ENCODE results near the gene RNPC3. TPM values are rescaled to one million over a fixed set of nuclear protein-coding genes. Genes with fewer than 3 reads are reported as not detected.

RNPC3 gene
- total RNA-seq, 1 experiment from 2014 or later: 17.0 TPM

DNA sequence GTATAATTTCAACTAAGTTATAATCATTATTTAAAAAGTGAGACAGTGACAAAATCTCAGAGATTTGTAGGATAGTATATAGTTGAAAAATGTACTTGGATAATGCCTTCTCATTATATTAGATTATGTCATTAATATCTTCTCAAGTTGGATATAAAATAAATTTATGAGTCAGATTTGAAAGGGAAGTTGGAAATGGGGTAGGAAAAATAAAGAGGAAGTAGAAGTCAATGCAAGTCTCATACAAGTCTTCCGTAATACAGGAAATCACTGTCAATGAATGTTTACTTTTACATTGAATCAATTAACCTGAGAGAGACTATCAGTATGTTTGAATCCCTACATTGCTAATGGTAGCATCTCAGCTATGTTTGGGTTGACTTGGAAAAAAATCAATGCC is 16.2 kb upstream of the RNPC3 start:
- Histone ChIP-seq H3K9me3 (ENCODE audit: insufficient read depth, low read depth) (no peaks in the 10 kb centered on the region), H3K4me2 (no peak overlapping the region), H3F3A (ENCODE audit: insufficient read depth, low read depth) (no peaks in the 10 kb centered on the region), H3K4me3 (no peak overlapping the region), H3K27ac (no peak overlapping the region), H3K4me1 (replicated peaks; ENCODE audit: insufficient read depth) (no peaks in the 10 kb centered on the region), H4K20me1 (ENCODE audit: insufficient read depth) (no peaks in the 10 kb centered on the region), H2AFZ (no peak overlapping the region), H3K79me2 (ENCODE audit: low read depth) (no peaks in the 10 kb centered on the region), H3K36me3 (ENCODE audit: low read depth) (no peaks in the 10 kb centered on the region), H3K27me3 (ENCODE audit: insufficient read depth, low read depth) (no peaks in the 10 kb centered on the region), H3K9me2 (ENCODE audit: insufficient read depth) (no peaks in the 10 kb centered on the region; the same call in 1 of the 2 replicates)
- TF ChIP-seq, protein P1, sequence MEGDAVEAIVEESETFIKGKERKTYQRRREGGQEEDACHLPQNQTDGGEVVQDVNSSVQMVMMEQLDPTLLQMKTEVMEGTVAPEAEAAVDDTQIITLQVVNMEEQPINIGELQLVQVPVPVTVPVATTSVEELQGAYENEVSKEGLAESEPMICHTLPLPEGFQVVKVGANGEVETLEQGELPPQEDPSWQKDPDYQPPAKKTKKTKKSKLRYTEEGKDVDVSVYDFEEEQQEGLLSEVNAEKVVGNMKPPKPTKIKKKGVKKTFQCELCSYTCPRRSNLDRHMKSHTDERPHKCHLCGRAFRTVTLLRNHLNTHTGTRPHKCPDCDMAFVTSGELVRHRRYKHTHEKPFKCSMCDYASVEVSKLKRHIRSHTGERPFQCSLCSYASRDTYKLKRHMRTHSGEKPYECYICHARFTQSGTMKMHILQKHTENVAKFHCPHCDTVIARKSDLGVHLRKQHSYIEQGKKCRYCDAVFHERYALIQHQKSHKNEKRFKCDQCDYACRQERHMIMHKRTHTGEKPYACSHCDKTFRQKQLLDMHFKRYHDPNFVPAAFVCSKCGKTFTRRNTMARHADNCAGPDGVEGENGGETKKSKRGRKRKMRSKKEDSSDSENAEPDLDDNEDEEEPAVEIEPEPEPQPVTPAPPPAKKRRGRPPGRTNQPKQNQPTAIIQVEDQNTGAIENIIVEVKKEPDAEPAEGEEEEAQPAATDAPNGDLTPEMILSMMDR (conservative IDR thresholded peaks at IDR 0.05): no peak
- no peak for TF ChIP-seq EZH2 (IDR thresholded peaks at IDR 0.05; ENCODE audit: low read depth)
- BruUV-seq (replicated peaks): no TSS peak
- POLR2A ChIA-PET (ENCODE audit: unreplicated experiment): no interaction called here
- no peak for DNase-seq
- intact Hi-C loops (cut with micrococcal nuclease; ENCODE audit: unreplicated experiment): no loop called here
- CTCF ChIA-PET: no interaction called here

DNA sequence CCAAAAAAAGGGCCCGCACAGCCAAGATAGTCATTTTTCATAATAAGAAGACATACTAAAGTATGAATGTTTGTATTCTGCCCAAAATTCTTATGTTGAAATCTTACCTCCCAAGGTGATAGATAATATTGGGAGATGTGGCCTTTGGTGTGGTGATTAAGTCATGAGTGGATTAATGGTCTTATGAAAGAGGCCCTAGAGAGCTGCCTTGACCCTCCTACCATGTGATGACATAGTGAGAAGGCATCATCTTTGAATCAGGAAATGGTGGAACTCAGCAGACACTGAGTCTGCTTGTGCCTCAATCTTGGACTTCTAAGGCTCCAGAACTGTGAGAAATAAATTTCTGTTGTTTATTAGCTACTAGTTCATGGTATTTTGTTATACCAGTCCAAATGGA is 11.8 kb upstream of the RNPC3 start:
- no peak overlapping the region for H2AFZ ChIP-seq
- no TSS peak for BruUV-seq (replicated peaks)
- no peak overlapping the region for H3K4me2 ChIP-seq
- no peaks in the 10 kb centered on the region for H3K27me3 ChIP-seq (ENCODE audit: insufficient read depth, low read depth)
- CTCF ChIA-PET: interaction anchor here (0.6 to 0.7 kb wide), 3 partner anchors 20 to 1402 kb away, joined by 3 to 6 read pairs (median 3); no protein-coding TSS in a partner anchor
- TF ChIP-seq, protein P1 (conservative IDR thresholded peaks at IDR 0.05): no peak
- no peak for TF ChIP-seq EZH2 (IDR thresholded peaks at IDR 0.05; ENCODE audit: low read depth)
- no peaks in the 10 kb centered on the region for H3K9me3 ChIP-seq (ENCODE audit: insufficient read depth, low read depth)
- H3F3A ChIP-seq (ENCODE audit: insufficient read depth, low read depth): no peaks in the 10 kb centered on the region
- DNase-seq: no peak
- H3K4me3 ChIP-seq: no peak overlapping the region
- no peaks in the 10 kb centered on the region; the same call in 1 of the 2 replicates for H3K9me2 ChIP-seq (ENCODE audit: insufficient read depth)
- H3K36me3 ChIP-seq (ENCODE audit: low read depth): no peaks in the 10 kb centered on the region
- POLR2A ChIA-PET (ENCODE audit: unreplicated experiment): no interaction called here
- intact Hi-C loops (cut with micrococcal nuclease; ENCODE audit: unreplicated experiment): loop anchor here (2.0 to 10.0 kb wide), 3 partner anchors 963 to 1859 kb away; no protein-coding TSS in a partner anchor
- no peaks in the 10 kb centered on the region for H3K79me2 ChIP-seq (ENCODE audit: low read depth)
- no peaks in the 10 kb centered on the region for H4K20me1 ChIP-seq (ENCODE audit: insufficient read depth)
- no peak overlapping the region for H3K27ac ChIP-seq
- no peaks in the 10 kb centered on the region for H3K4me1 ChIP-seq (replicated peaks; ENCODE audit: insufficient read depth)

- no peaks in the 10 kb centered on the region for H3F3A ChIP-seq (ENCODE audit: insufficient read depth, low read depth)
- H3K9me3 ChIP-seq (ENCODE audit: insufficient read depth, low read depth): no peaks in the 10 kb centered on the region
- ChIA-PET CTCF (interaction anchor here (0.5 to 1.0 kb wide), 2 partner anchors 20 to 1995 kb away, joined by 3 to 6 read pairs; no protein-coding TSS in a partner anchor), POLR2A (ENCODE audit: unreplicated experiment) (no interaction called here)
- TF ChIP-seq, protein P1 (conservative IDR thresholded peaks at IDR 0.05): peak; percentile 93
- TF ChIP-seq EZH2 (IDR thresholded peaks at IDR 0.05; ENCODE audit: low read depth): no peak
- no peak overlapping the region for H3K4me3 ChIP-seq
- H3K27me3 ChIP-seq (ENCODE audit: insufficient read depth, low read depth): no peaks in the 10 kb centered on the region
- no peaks in the 10 kb centered on the region for H4K20me1 ChIP-seq (ENCODE audit: insufficient read depth)
- no peak overlapping the region for H3K4me2 ChIP-seq
- no peak overlapping the region for H2AFZ ChIP-seq
- no peaks in the 10 kb centered on the region for H3K4me1 ChIP-seq (replicated peaks; ENCODE audit: insufficient read depth)
- DNase-seq: peak in 1 of 2 experiments; percentile 1
- H3K79me2 ChIP-seq (ENCODE audit: low read depth): no peaks in the 10 kb centered on the region
- intact Hi-C loops (cut with micrococcal nuclease; ENCODE audit: unreplicated experiment): loop anchor here (2.0 to 10.0 kb wide), 4 partner anchors 964 to 1993 kb away; no protein-coding TSS in a partner anchor
- no peaks in the 10 kb centered on the region for H3K36me3 ChIP-seq (ENCODE audit: low read depth)
- H3K27ac ChIP-seq: no peak overlapping the region
- no peaks in the 10 kb centered on the region for H3K9me2 ChIP-seq (ENCODE audit: insufficient read depth)
- no TSS peak for BruUV-seq (replicated peaks)
These were observed 10.5 kb upstream of the RNPC3 start for GRCh38 chr1:103514920-103515503.

All from PC-9 (cell line).